GM12878 (cell line): Measurements from ENCODE around the gene FIG4. TPM values are rescaled to one million over a fixed set of nuclear protein-coding genes. Genes with fewer than 3 reads are reported as not detected.

ENCODE experiments used
- ATAC-seq: fragments of 200-7000 bp; cut with Tn5 transposase; 3 replicates; pipeline ENCODE4 v1.9.1; 2020; ENCODE audit warnings: mild to moderate bottlenecking, moderate library complexity
- BruUV-seq: library from RNA; stranded (reverse); fragments of 400-500 nt; replicated peaks from 2 replicates; lab custom pipeline; 2021; lab: Mats Ljungman, UMichigan
- CTCF ChIA-PET: fragments of 300-600 bp; sonication (Branson Sonifier 250); formaldehyde crosslinking; extraction: SDS; loops from one replicate; lab custom pipeline; 2021; ENCODE audit warnings: inconsistent platforms; lab: Yijun Ruan, JAX
- POLR2A ChIA-PET: fragments of 350-600 bp; formaldehyde crosslinking; extraction: SDS; loops from one replicate; lab custom pipeline; 2021; ENCODE audit warnings: inconsistent platforms; lab: Charles Lee
- RAD21 ChIA-PET: fragments of 300-600 bp; sonication (Branson Sonifier 250); formaldehyde crosslinking; loops from one replicate; lab custom pipeline; 2023; ENCODE audit warnings: antibody characterized with exemption; ENCODE audit not compliant: unreplicated experiment; lab: Charles Lee
- SMC1A ChIA-PET: fragments of 300-600 bp; sonication (Branson Sonifier 250); formaldehyde crosslinking; loops from one replicate; lab custom pipeline; 2023; ENCODE audit not compliant: unreplicated experiment, uncharacterized antibody; lab: Charles Lee
- DNase-seq: peaks from one replicate; pipeline ENCODE4 v3.0.0-alpha.2; 2011; ENCODE audit warnings: low read depth, low spot score
- FAIRE-seq: peaks from 3 replicates; lab custom pipeline; 2011; peaks lifted over from hg19 to GRCh38; lab: Jason Lieb, UNC
- H2AFZ ChIP-seq: 2 replicates; pipeline ENCODE4 v1.6.0; 2011; ENCODE audit warnings: low read depth, low read length, control low read depth; ENCODE audit not compliant: control insufficient read depth
- H3K27ac ChIP-seq: 2 replicates; pipeline ENCODE4 v1.5.1; 2011; ENCODE audit warnings: control low read depth; ENCODE audit not compliant: control insufficient read depth, insufficient read depth
- H3K27me3 ChIP-seq, 2 experiments: replicated peaks in 1 of 2; 2 replicates each; pipeline versions ENCODE4 v1.6.0 to v1.6.1; 2011; ENCODE audit warnings: low read length in 1 of 2; ENCODE audit not compliant: control insufficient read depth in 2 of 2, insufficient read depth in 2 of 2
- H3K36me3 ChIP-seq, 2 experiments: 2 replicates each; pipeline ENCODE4 v1.5.1; 2011; ENCODE audit warnings: low read length in 1 of 2; ENCODE audit not compliant: control insufficient read depth in 2 of 2, insufficient read depth in 2 of 2
- H3K4me1 ChIP-seq: 2 replicates; pipeline ENCODE4 v1.6.1; 2011; ENCODE audit warnings: mild to moderate bottlenecking, low read length, moderate library complexity, mixed read lengths; ENCODE audit not compliant: control insufficient read depth, insufficient read depth
- H3K4me2 ChIP-seq: 2 replicates; pipeline ENCODE4 v1.6.0; 2011; ENCODE audit warnings: control low read depth; ENCODE audit not compliant: control insufficient read depth, insufficient read depth
- H3K4me3 ChIP-seq: fragments of 200-600 bp; sonication (generic); 2 replicates; pipeline ENCODE4 v1.5.1; 2016
- H3K79me2 ChIP-seq: 2 replicates; pipeline ENCODE4 v1.6.0; 2011; ENCODE audit warnings: low read length; ENCODE audit not compliant: control insufficient read depth, insufficient read depth
- H3K9ac ChIP-seq: 2 replicates; pipeline ENCODE4 v1.8.0; 2011; ENCODE audit warnings: low read length, control low read depth, mixed read lengths; ENCODE audit not compliant: control insufficient read depth, insufficient read depth
- H3K9me3 ChIP-seq: replicated peaks from 3 replicates; pipeline ENCODE4 v1.5.1; 2011; ENCODE audit warnings: mild to moderate bottlenecking, low read length; ENCODE audit not compliant: control insufficient read depth, insufficient read depth
- H4K20me1 ChIP-seq: 2 replicates; pipeline ENCODE4 v1.6.0; 2011; ENCODE audit not compliant: control insufficient read depth, insufficient read depth
- BMI1 ChIP-seq: fragments of 450-650 bp; IDR thresholded peaks from 2 replicates; pipeline ENCODE4 v1.6.1; 2016; ENCODE audit warnings: mild to moderate bottlenecking, moderate library complexity, borderline replicate concordance
- CEBPZ ChIP-seq: fragments of 150-350 bp; IDR thresholded peaks from 2 replicates; pipeline ENCODE4 v1.6.1; 2016; ENCODE audit warnings: low read depth, low read length
- CREB1 ChIP-seq: IDR thresholded peaks from 2 replicates; pipeline ENCODE4 v1.6.1; 2012; ENCODE audit warnings: low read depth, mild to moderate bottlenecking, inconsistent platforms
- ETV6 ChIP-seq, 2 experiments: fragments of 450-650 bp in 1 of 2; IDR thresholded peaks in 1 of 2; conservative IDR thresholded peaks in 1 of 2; 2 replicates each; pipeline ENCODE4 v1.6.1; 2014; ENCODE audit warnings: antibody characterized with exemption in 1 of 2, borderline replicate concordance in 1 of 2, low read depth in 1 of 2, mild to moderate bottlenecking in 1 of 2, moderate library complexity in 1 of 2
- EZH2 ChIP-seq: IDR thresholded peaks from 2 replicates; pipeline ENCODE4 v1.6.1; 2012; ENCODE audit warnings: low read depth, mild to moderate bottlenecking, control low read depth, inconsistent platforms, low read length, borderline replicate concordance; ENCODE audit not compliant: control insufficient read depth
- HDAC2 ChIP-seq: fragments of 200-600 bp; sonication (generic); IDR thresholded peaks from 2 replicates; pipeline ENCODE4 v1.6.1; 2017
- HDAC6 ChIP-seq: fragments of 200-600 bp; sonication (generic); IDR thresholded peaks from one replicate; pipeline ENCODE4 v1.8.0; 2017; ENCODE audit warnings: antibody characterized with exemption; ENCODE audit not compliant: unreplicated experiment
- NFIC ChIP-seq: IDR thresholded peaks from 2 replicates; pipeline ENCODE4 v1.6.1; 2012; ENCODE audit warnings: low read depth, mild to moderate bottlenecking, inconsistent platforms, low read length, moderate library complexity
- RBBP5 ChIP-seq: fragments of 200-600 bp; sonication (generic); conservative IDR thresholded peaks from 2 replicates; pipeline ENCODE4 v1.6.1; 2016
- TAF1 ChIP-seq: IDR thresholded peaks from 2 replicates; pipeline ENCODE4 v1.6.1; 2011; ENCODE audit warnings: mild to moderate bottlenecking, low read depth, low read length, borderline replicate concordance
- WRNIP1 ChIP-seq: IDR thresholded peaks from 2 replicates; pipeline ENCODE4 v1.6.1; 2011; ENCODE audit warnings: low read depth, low read length, improper control_type of control experiment, borderline replicate concordance
- WGBS: methylation state at CpG from one replicate; pipeline ENCODE4 v1.1.6; 2016; ENCODE audit warnings: low lambda C conversion rate; ENCODE audit not compliant: insufficient replicate concordance, insufficient coverage; ENCODE audit errors: missing lambda C conversion rate; 5-methylcytosine and 5-hydroxymethylcytosine counted together
- in situ Hi-C: fragments of 300-500 bp; cut with MboI; formaldehyde crosslinking; loops from 9 replicates; pipeline ENCODE4 v1.14.3; 2018; ENCODE audit warnings: mixed read lengths
- intact Hi-C: fragments of 100-400 bp; cut with micrococcal nuclease; formaldehyde crosslinking; loops from one replicate; pipeline ENCODE4 v1.14.2; 2022; ENCODE audit not compliant: unreplicated experiment
- polyA plus RNA-seq, 11 experiments: library from polyadenylated mRNA; depleted of rRNA in 4 of 11; unstranded in 6 of 11; stranded (reverse) in 5 of 11; fragments of >200 nt; fragmentation: Nextera tagmentation in 4 of 11; fragmentation: Illumina TruSeq in 1 of 11; extraction: Ambion mirVana in 4 of 11; extraction: Trizol in 1 of 11; gene quantifications; 1 replicate in 1 of 11; 2 replicates in 10 of 11; pipeline versions ENCODE4 v1.2.1 to v1.2.3, GENCODE V29; 2011 to 2016; ENCODE audit warnings: inconsistent platforms in 2 of 11, missing spikeins in 2 of 11, low read depth in 1 of 11
- total RNA-seq, 4 experiments: library from RNA; depleted of rRNA in 3 of 4; stranded (reverse); fragments of >200 nt in 3 of 4; fragmentation: Illumina TruSeq in 1 of 4; extraction: Trizol in 1 of 4; gene quantifications; 2 replicates each; pipeline versions ENCODE4 v1.2.1 to v1.2.3, GENCODE V29; 2013 to 2021
- TF ChIP-seq, protein P1 (sequence below): IDR thresholded peaks from 2 replicates; pipeline ENCODE4 v1.6.1; 2011; ENCODE audit warnings: borderline replicate concordance, low read depth, mild to moderate bottlenecking, moderate library complexity, mixed read lengths, low read length; ENCODE audit not compliant: insufficient read depth; ENCODE audit errors: extremely low read length
- TF ChIP-seq, protein P2 (sequence below): IDR thresholded peaks from 2 replicates; pipeline ENCODE4 v1.6.1; 2012; ENCODE audit warnings: low read depth, low read length, improper control_type of control experiment

FIG4 gene
- total and polyA plus RNA-seq, 10 of the 15 experiments (the other 5 are each of a cell fraction or from before 2014, with no cell fraction given): 3.8 to 23.2 (median 11.8) TPM

DNA sequence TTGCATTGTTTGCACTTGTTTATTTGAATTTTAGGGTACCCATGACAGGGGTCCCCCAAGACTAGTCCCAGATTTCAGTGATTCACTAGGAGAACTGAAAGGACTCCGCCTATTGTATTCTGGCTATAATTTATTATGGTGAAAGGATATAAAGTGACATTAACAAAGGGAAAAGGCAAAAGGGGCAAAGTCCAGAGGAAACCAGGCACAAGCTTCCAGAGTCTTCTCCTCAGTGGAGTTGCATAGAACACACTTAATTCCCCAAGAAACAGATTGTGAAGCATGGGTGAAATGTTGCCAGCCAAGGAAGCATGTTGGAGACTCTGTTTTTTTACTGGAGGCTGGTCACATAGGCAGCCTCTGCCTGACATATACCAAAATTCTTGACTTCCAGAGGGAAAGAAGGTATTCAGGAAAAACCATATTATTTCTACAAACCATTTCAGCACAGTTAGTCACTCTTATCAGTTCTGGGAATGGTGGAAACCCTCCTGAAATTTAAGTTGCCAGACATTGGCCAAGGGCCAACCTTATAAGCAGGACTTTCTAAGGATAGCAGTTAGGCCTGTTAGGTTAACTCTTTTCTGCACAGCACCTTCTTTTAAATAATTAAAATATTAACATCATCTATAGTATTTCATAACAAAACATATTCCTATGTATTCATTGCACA lies 71.8 kb downstream of the FIG4 start (continued):
- TF ChIP-seq WRNIP1: no peak

- CTCF ChIA-PET: interaction anchor here (0.7 to 1.6 kb wide), 3 partner anchors 15 to 44 kb away, joined by 3 to 4 read pairs (median 3); no protein-coding TSS in a partner anchor
- intact Hi-C loops: no loop called here
- BruUV-seq: no TSS peak
- TF ChIP-seq CEBPZ (no peak), HDAC6 (no peak), HDAC2 (no peak), NFIC (no peak), ETV6 (conservative IDR thresholded peaks at IDR 0.05 in 1 of 2, IDR thresholded peaks at IDR 0.05 in 1 of 2; ENCODE audit: borderline replicate concordance in 1 of 2, low read depth in 1 of 2) (no peak), CREB1 (no peak), BMI1 (no peak), EZH2 (no peak), RBBP5 (no peak), TAF1 (no peak)
- TF ChIP-seq, protein P1, sequence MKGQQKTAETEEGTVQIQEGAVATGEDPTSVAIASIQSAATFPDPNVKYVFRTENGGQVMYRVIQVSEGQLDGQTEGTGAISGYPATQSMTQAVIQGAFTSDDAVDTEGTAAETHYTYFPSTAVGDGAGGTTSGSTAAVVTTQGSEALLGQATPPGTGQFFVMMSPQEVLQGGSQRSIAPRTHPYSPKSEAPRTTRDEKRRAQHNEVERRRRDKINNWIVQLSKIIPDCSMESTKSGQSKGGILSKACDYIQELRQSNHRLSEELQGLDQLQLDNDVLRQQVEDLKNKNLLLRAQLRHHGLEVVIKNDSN: no peak
- TF ChIP-seq, protein P2, sequence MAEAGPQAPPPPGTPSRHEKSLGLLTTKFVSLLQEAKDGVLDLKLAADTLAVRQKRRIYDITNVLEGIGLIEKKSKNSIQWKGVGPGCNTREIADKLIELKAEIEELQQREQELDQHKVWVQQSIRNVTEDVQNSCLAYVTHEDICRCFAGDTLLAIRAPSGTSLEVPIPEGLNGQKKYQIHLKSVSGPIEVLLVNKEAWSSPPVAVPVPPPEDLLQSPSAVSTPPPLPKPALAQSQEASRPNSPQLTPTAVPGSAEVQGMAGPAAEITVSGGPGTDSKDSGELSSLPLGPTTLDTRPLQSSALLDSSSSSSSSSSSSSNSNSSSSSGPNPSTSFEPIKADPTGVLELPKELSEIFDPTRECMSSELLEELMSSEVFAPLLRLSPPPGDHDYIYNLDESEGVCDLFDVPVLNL: no peak
Observed at GRCh38 chr6:109766167-109766566, 75.1 kb downstream of the FIG4 start.

More at GRCh38 chr6:109766167-109766566, 75.1 kb downstream of the FIG4 start:
- Histone ChIP-seq H3K4me2 (no peak overlapping the region), H3K27me3 (no peaks in the 10 kb centered on the region), H2AFZ (no peak overlapping the region), H4K20me1 (no peaks in the 10 kb centered on the region), H3K36me3 (peaks cover 0 to 2% of the 10 kb centered on the region in 2 experiments; a peak in 1 of 4 replicates), H3K9ac (no peak overlapping the region), H3K9me3 (no peaks in the 10 kb centered on the region), H3K4me3 (no peak overlapping the region), H3K4me1 (peaks cover 13% of the 10 kb centered on the region), H3K79me2 (no peaks in the 10 kb centered on the region), H3K27ac (no peak overlapping the region)
- SMC1A ChIA-PET: interaction anchor here (1.4 kb wide), 1 partner anchor 17 kb away, joined by 3 read pairs; no protein-coding TSS in a partner anchor
- RAD21 ChIA-PET: no interaction called here
- 98% methylated on average over 3 of the region's 3 CpGs for WGBS
- POLR2A ChIA-PET: no interaction called here
- no peak for FAIRE-seq
- no peak for DNase-seq
- no peak for ATAC-seq
- in situ Hi-C loops: no loop called here
